Testis (tissue), 2 donors: ENCODE measurements around the gene SLC35D1.

Source experiments
- POLR2A ChIP-seq: fragments of 450-650 bp; IDR thresholded peaks from one replicate; pipeline ENCODE4 v1.6.1; 2017; ENCODE audit warnings: antibody characterized with exemption, mild to moderate bottlenecking, moderate library complexity
- TF ChIP-seq, protein P1 (sequence below), 3 experiments: fragments of 450-650 bp in 2 of 3; fragments of 200-600 bp in 1 of 3; sonication (generic) in 1 of 3; IDR thresholded peaks; one replicate each; pipeline ENCODE4 v1.5.1; 2016 to 2019; ENCODE audit warnings: antibody characterized with exemption in 3 of 3, mild to moderate bottlenecking in 2 of 3, moderate library complexity in 1 of 3

DNA sequence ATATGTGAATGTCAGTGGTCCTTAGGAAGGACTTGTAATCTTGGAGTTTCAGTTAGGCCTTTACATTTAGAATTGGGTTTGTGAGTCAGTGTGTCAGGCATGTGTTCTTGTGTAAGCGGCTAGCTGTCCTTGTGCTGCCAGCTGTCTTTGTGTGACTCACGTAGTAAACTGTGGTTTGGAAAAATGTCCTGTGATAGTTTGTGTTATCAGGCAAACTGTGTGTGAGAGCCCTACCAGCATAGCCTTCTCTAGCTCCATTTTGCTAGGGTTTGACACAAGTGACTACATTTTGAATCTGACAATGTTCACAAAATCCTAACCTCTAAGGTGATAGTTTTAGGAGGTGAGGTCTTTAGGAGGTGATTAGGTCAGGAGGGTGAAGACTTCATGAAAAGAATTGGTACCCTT is 6.9 kb upstream of the SLC35D1 start:
- TF ChIP-seq, protein P1, sequence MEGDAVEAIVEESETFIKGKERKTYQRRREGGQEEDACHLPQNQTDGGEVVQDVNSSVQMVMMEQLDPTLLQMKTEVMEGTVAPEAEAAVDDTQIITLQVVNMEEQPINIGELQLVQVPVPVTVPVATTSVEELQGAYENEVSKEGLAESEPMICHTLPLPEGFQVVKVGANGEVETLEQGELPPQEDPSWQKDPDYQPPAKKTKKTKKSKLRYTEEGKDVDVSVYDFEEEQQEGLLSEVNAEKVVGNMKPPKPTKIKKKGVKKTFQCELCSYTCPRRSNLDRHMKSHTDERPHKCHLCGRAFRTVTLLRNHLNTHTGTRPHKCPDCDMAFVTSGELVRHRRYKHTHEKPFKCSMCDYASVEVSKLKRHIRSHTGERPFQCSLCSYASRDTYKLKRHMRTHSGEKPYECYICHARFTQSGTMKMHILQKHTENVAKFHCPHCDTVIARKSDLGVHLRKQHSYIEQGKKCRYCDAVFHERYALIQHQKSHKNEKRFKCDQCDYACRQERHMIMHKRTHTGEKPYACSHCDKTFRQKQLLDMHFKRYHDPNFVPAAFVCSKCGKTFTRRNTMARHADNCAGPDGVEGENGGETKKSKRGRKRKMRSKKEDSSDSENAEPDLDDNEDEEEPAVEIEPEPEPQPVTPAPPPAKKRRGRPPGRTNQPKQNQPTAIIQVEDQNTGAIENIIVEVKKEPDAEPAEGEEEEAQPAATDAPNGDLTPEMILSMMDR (IDR thresholded peaks at IDR 0.05) = no peak
- TF ChIP-seq POLR2A = no peak
